DMS153 (cell line): ENCODE data around the gene RNF141.

Experiments
- DNase-seq: peaks from one replicate; lab custom pipeline; 2025; lab: John Stamatoyannopoulos, UW

The RNF141 gene

GRCh38 chr11:10522921-10523320 is 18.1 kb downstream of the RNF141 start:
- DNase-seq, result no peak

- no peak for DNase-seq
Measured at GRCh38 chr11:10522276-10522675, 18.7 kb downstream of the RNF141 start.

- no peak for DNase-seq
Measured at GRCh38 chr11:10520562-10520961, 20.4 kb downstream of the RNF141 start.

GRCh38 chr11:10519630-10520029 is 21.4 kb downstream of the RNF141 start:
- no peak for DNase-seq

GRCh38 chr11:10518891-10519290 is 22.1 kb downstream of the RNF141 start:
- no peak for DNase-seq

- no peak for DNase-seq
Measured at GRCh38 chr11:10518123-10518522, 22.9 kb downstream of the RNF141 start.

- DNase-seq, result no peak
Measured at GRCh38 chr11:10515418-10515817, 25.6 kb downstream of the RNF141 start.

- DNase-seq, result no peak
Measured at GRCh38 chr11:10514709-10515108, 26.3 kb downstream of the RNF141 start.

GRCh38 chr11:10514202-10514601 is 26.8 kb downstream of the RNF141 start:
- DNase-seq, result no peak

- no peak for DNase-seq
Measured at GRCh38 chr11:10511181-10511621, 29.8 kb downstream of the RNF141 start.

- no peak for DNase-seq
Measured at GRCh38 chr11:10506008-10506370, 35.0 kb downstream of the RNF141 start.

GRCh38 chr11:10505278-10506007 is 35.5 kb downstream of the RNF141 start:
- no peak for DNase-seq

GRCh38 chr11:10504490-10504889 is 36.5 kb downstream of the RNF141 start:
- no peak for DNase-seq

- DNase-seq, result no peak
Measured at GRCh38 chr11:10503777-10504480, 37.1 kb downstream of the RNF141 start.

GRCh38 chr11:10503221-10503620 is 37.8 kb downstream of the RNF141 start:
- DNase-seq, result no peak

GRCh38 chr11:10502770-10503169 is 38.2 kb downstream of the RNF141 start:
- DNase-seq, result no peak

- DNase-seq, result no peak
Measured at GRCh38 chr11:10502065-10502680, 38.8 kb downstream of the RNF141 start.

GRCh38 chr11:10500757-10501684 is 40.0 kb downstream of the RNF141 start:
- no peak for DNase-seq

- DNase-seq, result no peak
Measured at GRCh38 chr11:10499874-10500601, 40.9 kb downstream of the RNF141 start.

- no peak for DNase-seq
Measured at GRCh38 chr11:10499452-10499851, 41.5 kb downstream of the RNF141 start.
